ENCODE results near the gene ZNF618.

The ZNF618 gene

DNA sequence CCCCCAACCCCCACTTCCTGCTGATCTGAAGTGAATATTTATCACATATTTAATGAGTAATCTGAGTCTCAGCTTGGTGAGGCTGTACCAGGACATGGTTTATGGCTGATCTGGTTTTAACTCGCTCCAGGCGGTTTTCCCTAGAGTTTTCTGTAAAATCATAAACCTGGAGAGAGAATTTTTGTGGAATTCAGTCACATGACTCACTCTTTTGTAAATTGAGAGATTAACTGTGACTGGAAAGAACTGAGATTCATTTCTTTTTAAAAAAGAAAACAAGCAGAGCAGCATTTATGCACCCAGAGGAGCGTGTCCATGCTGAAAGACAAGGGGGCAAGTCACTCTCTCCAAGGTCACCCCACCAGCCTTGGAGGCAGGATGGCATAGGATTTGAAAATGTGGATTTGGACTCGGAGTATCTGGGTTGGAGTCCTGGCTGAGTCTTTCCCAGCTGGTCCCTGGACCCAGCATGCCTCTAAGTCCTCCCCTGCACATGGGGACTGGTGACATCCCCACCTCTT is 81.8 kb downstream of the ZNF618 start:
- DNase-seq (ENCODE audit: low spot score): no peak

DNA sequence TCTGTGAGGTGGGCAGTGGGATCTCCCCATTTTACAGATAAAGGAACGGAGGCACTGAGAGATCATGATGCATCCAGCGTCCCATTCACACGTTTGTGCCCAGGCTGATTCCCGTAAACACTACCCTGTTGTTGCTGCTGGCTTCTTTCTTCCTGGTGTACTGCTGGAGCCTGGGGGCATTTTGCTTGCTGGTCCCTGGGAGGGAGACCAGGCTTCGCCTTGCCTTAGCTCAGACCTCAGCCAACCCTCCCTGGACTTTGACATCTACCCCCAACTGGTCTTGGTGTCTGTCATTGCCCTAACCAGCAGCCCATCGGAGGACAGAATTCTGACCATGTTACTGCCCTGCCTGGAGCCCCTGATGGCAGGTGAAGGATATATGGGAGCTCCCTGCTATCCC is 82.4 kb downstream of the ZNF618 start:
- DNase-seq (ENCODE audit: low spot score): no peak

DNA sequence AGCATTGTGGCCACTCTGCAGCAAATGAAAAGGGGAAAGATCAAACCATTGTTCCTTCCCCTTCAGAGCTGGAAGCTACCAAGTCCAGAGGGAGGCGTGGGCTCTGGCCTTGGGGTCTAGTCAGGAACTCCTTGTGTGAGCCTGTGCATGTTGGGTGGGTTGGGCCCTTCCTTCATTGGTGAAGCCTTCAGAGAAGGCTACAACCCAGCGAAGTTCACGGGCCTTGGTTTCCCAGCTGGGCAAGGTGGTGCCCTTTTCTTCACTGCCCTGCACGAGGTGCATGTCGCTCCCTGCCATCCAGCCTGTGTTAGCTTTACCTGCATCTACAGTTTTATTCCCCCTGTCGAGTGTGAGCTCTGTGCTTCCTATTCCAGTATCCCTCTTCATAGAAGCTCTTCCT is 84.7 kb downstream of the ZNF618 start:
- no peak for DNase-seq (ENCODE audit: low spot score)

DNA sequence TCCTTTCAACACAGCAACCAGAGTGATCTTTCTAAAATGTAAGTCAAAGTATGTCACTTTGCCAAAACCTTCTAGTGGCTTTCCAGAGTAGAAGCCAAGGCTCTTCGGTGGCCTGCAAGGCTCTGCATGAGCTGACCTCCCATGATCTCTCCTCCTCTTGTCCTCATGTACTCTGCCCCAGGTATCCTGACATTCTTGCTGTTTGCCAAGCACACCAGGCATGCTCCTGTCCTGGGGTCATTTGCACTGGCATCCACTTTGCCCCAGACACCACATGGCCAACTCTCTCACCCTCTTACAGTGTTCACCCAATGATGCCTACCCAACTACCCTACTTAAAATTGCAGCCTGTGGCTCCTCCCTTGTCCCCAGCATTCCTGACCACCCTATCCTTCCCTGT is 86.3 kb downstream of the ZNF618 start:
- no peak for DNase-seq (ENCODE audit: low spot score)

DNA sequence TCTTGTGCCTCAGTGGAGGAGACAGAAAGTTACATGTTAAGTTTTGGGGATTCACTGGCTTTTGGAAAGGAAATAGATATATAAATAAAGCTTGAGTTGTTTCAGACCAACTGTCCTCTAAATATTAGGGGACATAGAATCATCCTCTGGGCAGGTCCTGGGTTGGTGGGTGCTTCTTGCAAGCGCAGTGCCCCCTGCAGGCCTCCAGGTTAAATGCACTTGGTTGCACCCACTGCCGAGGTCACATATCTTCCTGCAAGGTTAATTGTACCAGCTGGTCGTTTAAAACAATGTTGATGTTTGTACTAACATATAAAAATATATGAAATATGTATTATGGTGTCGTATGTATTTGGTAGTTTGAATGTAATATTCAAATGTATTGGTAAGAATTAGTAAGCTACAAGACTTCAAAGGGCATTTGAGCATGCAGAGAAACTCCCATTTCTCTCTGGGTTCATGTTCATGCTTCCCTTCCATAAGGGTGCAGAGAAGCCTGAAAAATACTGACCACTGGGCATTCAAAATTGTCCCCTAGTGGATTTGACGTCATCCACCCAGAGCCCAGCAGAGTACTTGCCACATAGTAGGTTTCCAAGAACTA is 87.0 kb downstream of the ZNF618 start:
- DNase-seq (ENCODE audit: low spot score): peak; percentile 47

DNA sequence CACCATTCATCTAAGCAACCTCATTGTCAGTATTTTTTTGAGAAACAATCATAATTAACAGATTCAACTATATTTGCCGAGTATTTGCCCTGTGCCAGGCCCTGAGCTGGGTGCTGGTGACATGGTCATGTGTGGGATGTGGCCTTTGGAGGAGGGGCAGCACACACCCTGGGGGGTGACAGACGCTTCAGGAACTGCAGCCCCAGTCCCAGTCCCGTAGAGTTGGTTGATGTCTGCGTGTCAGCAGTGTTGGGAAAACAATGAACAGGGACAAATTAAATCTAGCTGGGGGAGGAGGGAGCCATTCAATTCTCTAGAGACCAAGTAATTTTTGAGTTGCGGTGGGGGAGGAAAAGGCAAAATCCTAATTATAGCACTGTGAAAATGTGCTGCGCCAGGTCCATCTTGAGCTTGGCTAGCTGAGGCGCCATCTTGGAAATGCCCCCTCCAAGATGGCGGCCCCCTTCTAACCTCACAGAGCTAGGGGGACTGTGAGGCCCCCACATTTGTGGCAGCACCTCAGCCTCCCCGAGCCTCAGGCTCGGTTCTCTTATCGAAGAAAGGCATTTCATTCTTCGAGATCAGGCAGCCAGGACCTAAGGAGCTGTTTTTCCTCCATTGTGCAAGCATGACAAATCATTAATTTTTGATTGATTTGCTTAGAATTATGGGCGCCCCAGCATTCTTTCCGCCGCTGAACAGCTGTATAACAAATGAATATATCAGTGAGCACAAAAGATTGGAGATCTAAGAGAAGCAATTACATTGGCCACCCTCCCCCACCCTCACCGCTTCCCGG is 87.8 kb downstream of the ZNF618 start:
- no peak for DNase-seq (ENCODE audit: low spot score)

DNA sequence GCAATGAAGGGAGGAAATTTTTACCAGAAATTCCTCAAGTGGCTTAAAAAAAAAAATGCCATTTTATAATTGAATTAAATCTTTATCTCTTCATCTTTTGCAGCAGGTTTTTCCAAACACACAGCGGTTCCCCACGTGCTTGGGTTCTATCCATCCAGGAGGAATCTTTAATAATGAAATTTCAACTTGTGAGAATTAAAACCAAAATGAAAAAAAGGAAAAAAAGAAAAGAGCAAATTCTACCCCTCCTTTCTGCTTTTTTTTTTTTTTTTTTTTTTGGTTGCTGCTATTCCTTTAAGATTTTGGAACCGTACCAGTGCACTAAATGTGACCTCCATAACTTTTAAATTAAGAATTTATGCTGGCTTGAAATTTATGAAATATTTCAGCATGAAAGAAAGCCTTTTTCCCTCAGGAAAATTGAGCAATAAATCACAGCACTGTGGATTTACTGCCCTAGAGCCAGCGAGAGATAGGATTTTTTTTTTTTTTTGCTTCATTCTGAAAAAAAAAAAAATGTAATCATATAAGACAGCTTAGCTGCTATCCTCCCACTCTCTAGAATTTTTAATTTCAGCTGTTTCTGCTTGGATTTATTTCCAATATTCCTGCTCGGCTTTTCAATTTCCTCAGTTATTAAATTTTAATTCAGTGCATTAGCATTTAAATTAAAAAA is 88.5 kb downstream of the ZNF618 start:
- DNase-seq (ENCODE audit: low spot score): no peak

DNA sequence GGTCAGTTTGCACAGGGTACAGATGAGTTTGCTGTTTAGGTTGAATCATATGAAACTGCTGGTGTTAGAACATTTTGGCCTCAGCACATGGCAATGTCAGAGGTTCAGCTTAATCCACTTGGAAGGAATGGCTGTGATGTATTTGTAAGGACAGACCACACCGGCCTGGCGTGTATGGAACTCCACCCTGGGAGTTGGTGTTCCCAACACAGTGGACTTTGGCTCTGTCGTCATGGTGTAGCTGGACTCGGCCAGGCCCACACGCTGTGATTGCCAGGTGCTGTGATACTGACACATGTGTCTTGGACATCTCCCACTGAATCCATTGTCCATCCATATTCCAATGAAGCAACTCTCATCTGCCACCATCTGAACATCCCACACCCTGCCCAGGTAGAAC is 90.3 kb downstream of the ZNF618 start:
- no peak for DNase-seq (ENCODE audit: low spot score)

DNA sequence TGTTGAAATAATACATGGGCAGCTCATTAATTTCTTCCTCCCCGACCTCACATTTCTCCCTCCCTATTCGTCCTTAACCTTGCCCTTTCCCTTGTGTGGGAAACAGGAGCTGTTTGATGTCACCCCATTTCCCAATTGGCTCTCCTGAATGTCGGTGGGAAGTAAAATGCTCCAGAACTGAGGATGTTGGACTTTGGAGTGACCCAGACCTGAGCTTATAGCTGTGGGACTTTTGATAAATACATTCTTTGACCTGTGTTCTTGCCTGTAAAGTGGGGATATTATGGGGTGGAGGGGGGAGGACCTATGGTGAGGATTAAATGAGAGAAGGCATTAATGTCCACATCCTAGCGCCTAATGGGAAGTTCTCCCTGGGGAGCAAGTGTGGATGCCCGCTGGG is 91.3 kb downstream of the ZNF618 start:
- DNase-seq (ENCODE audit: low spot score): no peak

DNA sequence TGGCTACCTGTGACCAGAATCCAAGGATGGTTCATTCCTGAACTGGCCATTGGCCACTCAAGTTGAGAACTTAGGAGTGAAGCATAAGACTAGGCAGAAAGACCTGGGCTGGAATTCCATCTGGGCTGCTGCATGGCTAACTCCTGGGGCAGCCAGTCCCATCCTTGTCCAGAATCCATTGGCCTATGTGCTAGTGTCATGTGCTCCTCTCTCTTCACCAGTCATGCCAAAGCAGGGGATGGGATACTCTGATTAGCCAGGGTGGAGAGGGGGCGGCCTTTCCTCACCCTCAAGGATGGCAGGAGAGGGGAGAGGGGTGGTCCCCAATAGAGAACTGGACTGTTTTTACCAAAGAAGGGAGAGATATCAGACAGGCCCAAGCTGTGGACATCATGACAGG is 93.2 kb downstream of the ZNF618 start:
- no peak for DNase-seq (ENCODE audit: low spot score)

DNA sequence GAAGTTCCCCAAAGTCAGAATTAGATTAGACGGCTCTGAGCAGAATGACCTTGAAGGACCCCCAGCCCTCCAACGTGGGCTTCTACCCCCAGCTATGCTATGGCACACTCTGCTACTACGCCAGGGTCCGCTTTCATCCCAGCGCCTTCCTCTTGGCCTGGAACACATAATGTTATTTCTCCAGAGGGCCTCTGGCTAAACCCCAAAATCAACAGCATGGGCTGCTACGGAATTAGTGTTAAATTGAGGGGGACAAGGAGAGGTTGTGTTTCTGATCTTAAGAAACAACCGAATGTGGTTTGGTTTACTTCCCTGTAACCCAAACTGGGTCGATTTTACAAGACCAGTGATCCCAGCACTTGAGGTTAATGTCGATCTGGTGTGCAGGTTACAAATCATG is 97.1 kb downstream of the ZNF618 start:
- no peak for DNase-seq (ENCODE audit: low spot score)

DNA sequence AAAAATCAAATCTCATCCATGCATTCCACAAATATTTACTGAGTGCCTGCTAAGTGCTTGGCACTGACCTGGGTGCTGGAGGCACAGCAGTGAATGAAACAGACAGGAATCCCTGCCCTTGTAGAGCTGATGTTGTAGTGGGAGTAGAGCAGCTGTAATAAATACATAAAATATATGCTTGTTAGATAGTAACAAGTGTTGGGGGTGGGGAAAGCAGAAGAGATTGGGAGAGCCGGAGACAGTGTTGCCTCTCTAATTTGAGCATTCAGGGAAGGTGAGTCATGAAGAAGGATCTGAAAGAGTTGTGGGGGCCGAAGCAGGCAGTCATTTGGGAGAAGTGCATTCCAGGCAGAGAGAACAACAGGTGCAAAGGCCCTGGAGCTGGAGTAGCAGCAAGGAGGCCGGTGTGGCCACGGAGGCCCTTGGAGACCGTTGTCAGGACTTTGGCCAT is 97.9 kb downstream of the ZNF618 start:
- no peak for DNase-seq (ENCODE audit: low spot score)

DNA sequence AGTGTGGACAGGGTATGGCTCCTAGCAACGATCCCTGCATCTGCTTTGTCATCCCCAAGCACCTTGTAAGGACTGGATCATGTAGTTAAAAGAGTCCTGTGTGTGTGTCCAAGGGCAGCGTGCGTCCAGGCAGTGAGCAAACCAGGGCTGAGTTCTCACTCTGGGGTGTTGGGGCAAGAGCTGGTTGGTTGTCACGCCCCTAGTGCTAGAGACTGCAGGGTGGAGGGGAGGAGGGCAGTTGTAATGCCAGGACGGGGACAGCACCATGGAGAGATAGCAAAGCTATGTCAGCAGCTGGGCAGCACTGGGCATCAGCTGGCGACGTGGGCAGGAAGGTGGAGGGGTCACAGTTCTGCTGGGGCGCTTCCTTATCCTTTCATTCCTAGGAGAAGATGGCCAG is 100.8 kb downstream of the ZNF618 start:
- no peak for DNase-seq (ENCODE audit: low spot score)

DNA sequence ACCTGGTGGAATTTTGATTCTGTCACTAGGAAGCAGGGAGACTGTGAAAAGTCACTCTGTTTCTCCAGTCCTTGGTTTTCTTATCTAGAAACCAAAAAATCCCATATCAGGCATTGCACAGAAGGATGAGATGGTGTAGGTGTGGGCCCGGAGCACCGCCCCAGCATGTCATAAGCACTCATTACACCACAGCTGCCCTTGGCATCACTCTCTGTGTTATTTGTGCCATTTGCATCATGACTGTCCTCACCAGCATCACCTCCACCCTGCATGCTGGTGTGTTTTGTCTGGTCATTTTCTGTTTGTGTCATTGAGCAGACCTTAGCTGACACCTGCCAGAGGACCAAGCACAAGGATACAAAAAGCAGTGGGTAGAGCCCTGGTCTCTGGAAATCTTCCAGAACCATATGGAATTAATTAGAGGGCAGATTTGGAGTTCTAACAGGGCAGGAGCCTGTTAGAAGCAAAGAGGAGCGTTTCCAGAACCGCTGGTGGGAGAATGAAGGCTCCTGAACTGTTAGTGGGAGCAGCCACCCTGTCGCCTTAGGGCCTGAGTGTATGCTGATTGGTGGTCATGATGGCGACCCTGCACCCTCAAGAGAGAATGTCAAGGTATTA is 102.7 kb downstream of the ZNF618 start:
- DNase-seq (ENCODE audit: low spot score): no peak

DNA sequence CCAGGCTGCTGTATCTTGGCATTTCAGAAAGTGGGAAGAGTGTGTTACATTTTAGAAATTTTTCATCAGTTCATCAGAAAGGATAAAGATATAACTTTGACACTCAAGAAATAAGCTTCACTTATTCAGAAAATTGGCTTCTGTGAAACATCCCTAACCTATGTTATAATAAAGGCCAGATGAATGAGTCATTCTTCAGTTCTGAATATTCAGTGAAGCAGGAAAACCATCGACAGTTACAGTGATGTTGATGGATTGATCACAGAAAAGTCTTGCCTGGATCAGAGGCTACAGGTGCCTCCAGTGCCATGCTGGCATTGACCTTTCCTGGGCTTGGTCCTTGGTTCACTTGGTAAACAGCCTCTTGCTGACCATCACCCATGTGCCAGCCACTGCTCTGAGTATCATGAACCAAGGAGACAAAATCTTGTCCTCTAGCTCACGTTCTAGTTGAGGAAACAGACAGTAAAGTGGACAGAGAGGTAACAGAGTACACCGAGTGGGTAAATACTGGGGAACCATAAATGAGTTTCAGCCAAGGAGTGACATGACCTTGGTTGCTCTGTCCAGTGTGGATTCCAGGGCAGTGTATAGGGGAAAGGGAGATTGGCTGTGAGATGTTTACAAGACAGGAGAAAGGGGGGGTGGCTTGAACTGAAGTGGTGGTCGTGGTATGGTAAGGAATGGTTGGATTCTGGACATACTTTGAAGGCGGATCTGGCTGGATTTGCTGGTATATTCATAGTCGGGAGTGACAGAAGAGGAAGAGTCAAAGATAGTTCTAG is 103.4 kb downstream of the ZNF618 start:
- no peak for DNase-seq (ENCODE audit: low spot score)

DNA sequence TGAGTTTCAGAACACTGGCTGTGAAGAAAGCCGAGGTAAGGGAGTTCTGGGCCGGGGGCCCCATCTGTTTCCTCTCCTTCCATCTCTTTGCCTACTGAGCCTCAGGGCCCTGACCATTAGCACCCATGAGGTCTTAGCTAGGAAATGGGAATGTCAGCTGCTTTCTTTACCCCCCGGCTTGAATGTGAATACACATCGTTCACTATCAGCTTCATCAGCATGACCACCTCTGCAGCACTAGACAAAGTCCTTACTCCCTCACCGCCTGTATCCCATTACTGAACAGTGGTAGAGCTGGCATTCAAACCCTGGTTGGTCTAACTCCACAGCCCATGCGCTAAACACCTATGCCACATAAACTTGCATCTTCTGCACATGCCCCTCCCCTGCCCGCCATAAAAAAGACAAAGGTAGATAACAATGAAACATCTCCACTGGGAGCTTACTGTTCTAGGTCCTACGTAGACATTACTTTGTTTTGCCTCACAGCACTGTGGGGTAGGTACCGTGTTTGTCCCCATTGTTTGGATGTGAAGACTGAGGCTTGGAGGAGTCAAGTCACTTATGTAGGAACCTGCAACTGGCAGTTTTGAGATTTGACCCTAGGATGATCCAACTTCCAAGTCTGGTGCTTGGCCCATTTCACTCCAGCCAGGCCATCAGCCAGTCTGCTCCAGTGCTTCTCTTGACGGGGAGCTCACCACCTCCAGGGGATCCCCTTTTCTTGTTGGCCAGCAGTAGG is 108.7 kb downstream of the ZNF618 start:
- DNase-seq (ENCODE audit: low spot score): no peak

DNA sequence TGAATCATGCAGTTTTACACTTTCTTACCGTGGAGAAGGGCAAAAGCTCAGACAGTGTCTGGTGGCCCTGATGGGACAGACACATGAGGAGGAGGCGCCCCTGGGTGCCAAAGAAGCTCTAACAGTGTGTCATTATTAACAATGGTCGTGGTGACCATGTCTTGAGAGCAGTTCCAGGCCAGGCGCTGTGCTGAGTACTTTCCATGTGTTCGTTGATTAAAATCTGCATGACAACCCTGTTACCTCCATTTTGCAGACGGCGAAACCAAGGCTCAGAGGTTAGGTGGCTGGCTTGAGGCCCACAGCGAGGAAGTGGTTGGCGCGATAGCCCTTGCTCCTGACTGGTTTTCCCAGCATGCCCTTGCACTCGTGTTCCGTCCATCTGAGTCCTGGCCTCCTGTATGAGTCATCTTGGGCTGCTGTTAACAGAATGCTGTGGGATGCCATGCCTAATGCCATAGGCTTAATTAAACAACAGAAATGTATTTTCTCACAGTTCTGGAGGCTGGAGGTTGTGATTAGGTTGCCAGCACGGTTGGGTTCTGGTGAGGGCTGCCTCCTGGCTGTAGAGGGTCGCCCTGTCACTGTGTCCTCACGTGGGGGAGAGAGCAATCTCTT is 110.0 kb downstream of the ZNF618 start:
- no peak for DNase-seq (ENCODE audit: low spot score)

DNA sequence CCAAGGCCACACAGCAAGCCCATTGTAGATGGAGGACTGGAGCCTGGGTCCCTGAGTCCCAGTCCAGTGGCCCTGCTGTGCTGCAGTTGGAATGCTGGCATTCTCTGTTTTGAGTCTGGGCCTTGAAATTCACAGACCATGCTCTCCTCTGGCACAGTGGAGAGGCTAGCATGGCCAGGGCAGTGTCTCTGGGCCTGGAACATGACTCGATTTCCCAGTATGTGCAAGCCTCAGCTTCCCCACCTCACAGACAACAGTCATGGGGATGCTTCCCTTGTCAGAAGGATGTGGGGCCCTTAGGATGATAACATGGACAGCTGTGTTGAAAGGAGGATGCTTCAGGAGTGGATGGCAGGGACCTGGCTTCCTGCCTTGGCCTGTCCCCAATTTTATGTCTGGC is 110.8 kb downstream of the ZNF618 start:
- DNase-seq (ENCODE audit: low spot score): no peak

DNA sequence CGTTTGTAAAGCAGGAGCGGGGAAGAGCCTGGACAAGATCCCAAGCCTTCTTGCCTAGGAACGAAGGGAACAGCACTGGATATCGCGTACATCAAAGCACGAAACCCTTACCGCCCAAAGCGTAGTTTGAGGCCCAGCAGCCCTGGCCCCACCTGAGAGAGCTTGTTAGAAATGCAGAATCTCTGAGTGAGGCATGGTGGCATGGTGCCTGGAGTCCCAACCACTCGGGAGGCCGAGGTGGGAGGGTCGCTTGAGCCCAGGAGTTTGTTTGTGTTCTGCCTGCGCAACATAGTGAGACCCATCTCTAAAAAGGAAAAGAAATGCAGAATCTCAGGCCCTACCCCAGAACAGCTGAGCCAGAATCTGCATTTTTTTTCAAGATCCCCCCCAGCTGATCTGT is 111.4 kb downstream of the ZNF618 start:
- no peak for DNase-seq (ENCODE audit: low spot score)

DNA sequence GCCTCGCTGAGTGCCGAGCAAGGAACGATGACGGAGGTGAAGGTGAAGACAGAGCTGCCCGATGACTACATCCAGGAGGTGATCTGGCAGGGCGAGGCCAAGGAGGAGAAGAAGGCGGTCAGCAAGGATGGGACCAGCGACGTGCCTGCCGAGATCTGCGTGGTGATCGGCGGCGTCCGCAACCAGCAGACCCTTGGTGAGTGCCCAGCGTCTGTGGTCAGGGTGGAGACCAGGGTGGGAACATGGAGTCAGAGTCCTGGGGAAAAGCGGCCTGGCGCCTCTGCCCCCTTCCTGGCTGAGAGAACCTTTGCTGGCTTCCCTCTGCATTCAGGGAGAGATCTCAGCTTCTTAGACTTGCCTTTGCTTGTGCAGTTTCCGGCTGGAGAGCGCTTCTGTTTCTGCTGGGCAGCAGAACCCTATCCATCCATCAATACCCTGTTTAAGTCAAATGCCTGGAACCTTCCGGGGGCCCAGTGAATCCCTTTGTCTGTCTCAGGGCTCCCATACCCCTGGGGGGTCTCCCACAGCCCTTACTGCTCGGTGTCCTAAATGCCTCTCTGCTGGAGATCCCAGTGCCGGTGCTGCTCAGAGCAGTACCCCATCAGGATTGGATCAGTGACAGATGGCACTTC is 112.4 kb downstream of the ZNF618 start:
- DNase-seq (ENCODE audit: low spot score): no peak

Measured in hematopoietic multipotent progenitor cell treated with erythropoietin and hydrocortisone succinate and interleukin-3 and kit ligand, for 17 days (in vitro differentiated cells).